Measurements from ENCODE around the gene ORM2.

The ORM2 gene

DNA sequence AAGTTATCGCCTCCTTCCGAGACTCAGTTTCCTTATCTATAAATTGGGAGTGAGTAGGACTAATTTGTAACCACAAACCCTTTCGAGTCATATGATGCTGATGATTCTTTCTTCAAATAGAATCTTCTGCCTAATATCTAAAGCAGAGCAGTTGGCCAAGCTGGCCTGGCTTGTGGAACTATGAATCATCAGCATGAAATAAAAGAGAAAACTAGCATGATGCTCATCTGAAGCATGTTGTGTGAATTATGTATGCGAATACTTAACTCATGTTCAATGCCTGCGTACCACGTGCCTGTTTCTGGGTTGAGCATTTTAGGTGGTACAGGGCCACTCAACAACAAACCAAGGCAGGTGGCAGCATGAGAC is 21.8 kb upstream of the ORM2 start:
- H3K4me2 ChIP-seq = no peak overlapping the region
- no peak overlapping the region for H2AFZ ChIP-seq (ENCODE audit: low read depth)
- no peaks in the 10 kb centered on the region for H4K20me1 ChIP-seq (ENCODE audit: insufficient read depth)
- TF ChIP-seq CTCF (conservative IDR thresholded peaks at IDR 0.05; ENCODE audit: low read depth, low read length) = no peak
- H3K27ac ChIP-seq = no peak overlapping the region
- H3K36me3 ChIP-seq (ENCODE audit: insufficient read depth) = no peaks in the 10 kb centered on the region
- H3K9ac ChIP-seq = no peak overlapping the region
- no peaks in the 10 kb centered on the region for H3K4me1 ChIP-seq (ENCODE audit: low read depth, poor library complexity, severe bottlenecking)
- H3K27me3 ChIP-seq (ENCODE audit: insufficient read depth, low read depth) = no peaks in the 10 kb centered on the region
- no peak overlapping the region for H3K4me3 ChIP-seq (IDR thresholded peaks at IDR 0.05; ENCODE audit: insufficient read depth, low read depth, low read length)
- H3K79me2 ChIP-seq (ENCODE audit: insufficient read depth, low read depth) = no peaks in the 10 kb centered on the region

DNA sequence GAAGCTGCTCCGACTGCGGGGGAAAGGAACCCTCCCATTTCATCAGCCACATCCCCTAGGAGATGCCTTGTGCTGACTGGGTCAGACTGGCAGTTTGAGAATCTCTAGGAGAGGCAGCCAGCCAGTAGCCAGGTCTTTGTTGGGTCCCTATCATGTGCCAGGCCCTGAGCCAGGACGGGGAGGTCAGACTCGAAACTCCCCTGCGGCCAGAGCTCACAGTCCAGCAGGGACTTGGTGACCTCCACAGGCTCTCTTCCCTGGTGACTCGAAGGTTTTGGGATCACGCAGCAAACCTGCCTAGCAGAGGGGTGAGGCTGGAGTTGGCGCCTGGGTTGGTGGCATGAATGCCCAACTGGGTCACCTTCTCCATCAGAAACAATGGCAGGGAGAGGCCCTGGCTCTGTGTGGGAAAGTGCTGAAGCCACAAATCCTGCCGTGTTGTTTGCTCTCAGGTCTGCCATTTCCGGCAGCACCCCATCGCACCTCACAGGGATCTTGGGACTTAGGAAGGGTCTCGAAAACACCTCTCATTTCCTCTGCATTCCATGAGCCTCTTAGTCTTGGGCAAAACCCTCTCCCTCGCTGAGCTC is 21.2 kb upstream of the ORM2 start:
- no peaks in the 10 kb centered on the region for H3K36me3 ChIP-seq (ENCODE audit: insufficient read depth)
- H3K9ac ChIP-seq = no peak overlapping the region

DNA sequence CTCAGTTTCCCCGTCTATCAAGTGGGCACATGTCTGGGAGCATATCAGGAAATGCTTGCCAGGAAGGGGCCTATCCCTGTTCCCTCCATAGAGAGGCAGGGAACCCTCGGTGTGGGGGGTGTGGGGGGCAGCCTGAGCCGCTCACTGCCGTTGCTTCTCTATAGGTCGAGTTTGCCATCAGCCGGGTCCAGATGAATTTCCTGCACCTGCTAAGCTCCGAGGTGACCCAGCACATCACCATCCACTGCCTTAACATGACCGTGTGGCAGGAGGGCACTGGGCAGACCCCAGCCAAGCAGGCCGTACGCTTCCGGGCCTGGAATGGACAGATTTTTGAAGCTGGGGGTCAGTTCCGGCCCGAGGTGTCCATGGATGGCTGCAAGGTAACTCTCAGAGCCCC is 20.6 kb upstream of the ORM2 start:
- Histone ChIP-seq H3K9ac (no peak overlapping the region), H3K4me3 (IDR thresholded peaks at IDR 0.05; ENCODE audit: insufficient read depth, low read depth, low read length) (no peak overlapping the region), H3K79me2 (ENCODE audit: insufficient read depth, low read depth) (no peaks in the 10 kb centered on the region), H2AFZ (ENCODE audit: low read depth) (no peak overlapping the region), H4K20me1 (ENCODE audit: insufficient read depth) (no peaks in the 10 kb centered on the region), H3K27ac (no peak overlapping the region), H3K27me3 (ENCODE audit: insufficient read depth, low read depth) (no peaks in the 10 kb centered on the region), H3K4me1 (ENCODE audit: low read depth, poor library complexity, severe bottlenecking) (no peaks in the 10 kb centered on the region), H3K36me3 (ENCODE audit: insufficient read depth) (no peaks in the 10 kb centered on the region), H3K4me2 (no peak overlapping the region)
- TF ChIP-seq CTCF (conservative IDR thresholded peaks at IDR 0.05; ENCODE audit: low read depth, low read length) = no peak

More for the DNA sequence above, 21.2 kb upstream of the ORM2 start:
- Histone ChIP-seq H4K20me1 (ENCODE audit: insufficient read depth) (no peaks in the 10 kb centered on the region), H3K4me1 (ENCODE audit: low read depth, poor library complexity, severe bottlenecking) (no peaks in the 10 kb centered on the region), H3K27ac (no peak overlapping the region), H3K79me2 (ENCODE audit: insufficient read depth, low read depth) (no peaks in the 10 kb centered on the region), H3K27me3 (ENCODE audit: insufficient read depth, low read depth) (no peaks in the 10 kb centered on the region), H3K4me2 (no peak overlapping the region), H3K4me3 (IDR thresholded peaks at IDR 0.05; ENCODE audit: insufficient read depth, low read depth, low read length) (no peak overlapping the region), H2AFZ (ENCODE audit: low read depth) (no peak overlapping the region)
- TF ChIP-seq CTCF (conservative IDR thresholded peaks at IDR 0.05; ENCODE audit: low read depth, low read length) = no peak

- no peaks in the 10 kb centered on the region for H3K4me1 ChIP-seq (ENCODE audit: low read depth, poor library complexity, severe bottlenecking)
- H3K36me3 ChIP-seq (ENCODE audit: insufficient read depth) = no peaks in the 10 kb centered on the region
- no peaks in the 10 kb centered on the region for H4K20me1 ChIP-seq (ENCODE audit: insufficient read depth)
- TF ChIP-seq CTCF (conservative IDR thresholded peaks at IDR 0.05; ENCODE audit: low read depth, low read length) = no peak
- no peak overlapping the region for H3K9ac ChIP-seq
- no peak overlapping the region for H3K27ac ChIP-seq
- no peak overlapping the region for H3K4me3 ChIP-seq (IDR thresholded peaks at IDR 0.05; ENCODE audit: insufficient read depth, low read depth, low read length)
- no peak overlapping the region for H2AFZ ChIP-seq (ENCODE audit: low read depth)
- H3K27me3 ChIP-seq (ENCODE audit: insufficient read depth, low read depth) = no peaks in the 10 kb centered on the region
- no peak overlapping the region for H3K4me2 ChIP-seq
- H3K79me2 ChIP-seq (ENCODE audit: insufficient read depth, low read depth) = no peaks in the 10 kb centered on the region
Measured at GRCh38 chr9:114310471-114311450, 18.9 kb upstream of the ORM2 start.
